Mesendoderm (in vitro differentiated cells): ENCODE measurements around the gene DDX52.

Experiments used
- DNase-seq: peaks from one replicate; pipeline ENCODE4 v3.0.0; 2013
- H2AK5ac ChIP-seq: 2 replicates; pipeline ENCODE4 v1.6.1; 2013; ENCODE audit warnings: low read length, inconsistent platforms
- H2BK120ac ChIP-seq: 2 replicates; pipeline ENCODE4 v1.6.1; 2013; ENCODE audit warnings: low read depth, mild to moderate bottlenecking, low read length, moderate library complexity, mixed read lengths
- H2BK15ac ChIP-seq: replicated peaks from 2 replicates; pipeline ENCODE4 v1.6.1; 2013; ENCODE audit warnings: low read depth, mild to moderate bottlenecking, moderate library complexity
- H2BK5ac ChIP-seq: 2 replicates; pipeline ENCODE4 v1.6.1; 2013; ENCODE audit warnings: low read length, inconsistent platforms
- H3K18ac ChIP-seq: 2 replicates; pipeline ENCODE4 v1.6.1; 2013; ENCODE audit warnings: mild to moderate bottlenecking, low read length, mixed read lengths
- H3K23ac ChIP-seq: one replicate; pipeline ENCODE4 v1.6.1; 2013; ENCODE audit warnings: low read length
- H3K27ac ChIP-seq: 2 replicates; pipeline ENCODE4 v1.5.1; 2013; ENCODE audit warnings: low read depth, mild to moderate bottlenecking, inconsistent platforms, low read length, moderate library complexity
- H3K27me3 ChIP-seq: 2 replicates; pipeline ENCODE4 v1.6.1; 2013; ENCODE audit warnings: low read length, control low read depth, mild to moderate bottlenecking, inconsistent platforms; ENCODE audit not compliant: insufficient read depth, poor library complexity
- H3K36me3 ChIP-seq: 2 replicates; pipeline ENCODE4 v1.6.1; 2013; ENCODE audit warnings: low read length, inconsistent platforms; ENCODE audit not compliant: control insufficient read depth, insufficient read depth
- H3K4ac ChIP-seq: one replicate; pipeline ENCODE4 v1.6.1; 2013; ENCODE audit warnings: low read depth, mild to moderate bottlenecking, low read length, moderate library complexity
- H3K4me1 ChIP-seq: 2 replicates; pipeline ENCODE4 v1.6.1; 2013; ENCODE audit warnings: low read depth, low read length, inconsistent platforms; ENCODE audit not compliant: control insufficient read depth
- H3K4me2 ChIP-seq: 2 replicates; pipeline ENCODE4 v1.6.1; 2013; ENCODE audit warnings: low read length
- H3K4me3 ChIP-seq: 2 replicates; pipeline ENCODE4 v1.5.1; 2013; ENCODE audit warnings: mild to moderate bottlenecking, low read length
- H3K56ac ChIP-seq: one replicate; pipeline ENCODE4 v1.6.1; 2013; ENCODE audit warnings: low read length
- H3K79me1 ChIP-seq: 2 replicates; pipeline ENCODE4 v1.6.1; 2013; ENCODE audit warnings: low read length, inconsistent platforms
- H3K79me2 ChIP-seq: 2 replicates; pipeline ENCODE4 v1.6.1; 2013; ENCODE audit warnings: mild to moderate bottlenecking, low read length; ENCODE audit not compliant: control insufficient read depth, insufficient read depth
- H3K9ac ChIP-seq: 2 replicates; pipeline ENCODE4 v1.6.1; 2013; ENCODE audit warnings: low read length, inconsistent platforms
- H4K5ac ChIP-seq: one replicate; pipeline ENCODE4 v1.6.1; 2013; ENCODE audit warnings: low read length
- H4K8ac ChIP-seq: one replicate; pipeline ENCODE4 v1.6.1; 2013; ENCODE audit warnings: low read depth, mild to moderate bottlenecking, control low read depth, low read length, moderate library complexity
- WGBS: extraction: QIAGEN DNeasy Blood & Tissue Kit; methylation state at CpG from one replicate; pipeline ENCODE4 v1.1.7; 2013; ENCODE audit warnings: low lambda C conversion rate, missing lambda C conversion rate; ENCODE audit not compliant: insufficient coverage; ENCODE audit errors: extremely low coverage; 5-methylcytosine and 5-hydroxymethylcytosine counted together

Gene DDX52

DNA sequence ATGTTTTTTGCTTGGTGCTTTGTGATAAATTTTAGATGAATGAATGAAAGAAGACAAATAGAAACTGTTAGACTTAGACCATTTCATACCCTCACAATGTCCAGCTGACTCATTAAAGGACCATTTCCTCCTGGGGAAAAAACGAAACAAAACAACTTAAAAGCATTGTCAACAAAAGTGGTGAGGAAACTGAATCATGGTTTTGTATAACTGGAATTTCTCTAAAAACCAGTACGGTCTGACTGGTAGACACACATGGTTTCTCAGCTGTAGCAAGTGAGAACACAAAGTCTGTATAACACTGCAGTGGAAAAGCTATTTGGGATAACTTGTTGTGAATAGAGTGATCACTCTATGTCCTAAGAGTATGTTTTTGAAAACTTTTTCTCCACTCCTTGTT, 5.3 kb upstream of the DDX52 start:
- Histone ChIP-seq H3K27ac (no peak overlapping the region), H3K9ac (no peak overlapping the region), H3K27me3 (peaks cover 4% of the 10 kb centered on the region), H2BK120ac (no peak overlapping the region), H3K36me3 (no peaks in the 10 kb centered on the region), H3K4me2 (no peak overlapping the region), H3K4ac (no peak overlapping the region), H2BK15ac (no peak overlapping the region), H2BK5ac (no peak overlapping the region), H4K5ac (no peak overlapping the region), H3K79me2 (no peaks in the 10 kb centered on the region), H4K8ac (no peak overlapping the region), H3K79me1 (no peaks in the 10 kb centered on the region), H3K4me1 (no peaks in the 10 kb centered on the region), H3K56ac (no peak overlapping the region), H3K18ac (no peak overlapping the region), H2AK5ac (no peak overlapping the region), H3K4me3 (no peak overlapping the region), H3K23ac (no peak overlapping the region)
- no CpG with 5 or more reads among the region's 2 CpGs for WGBS
- no peak for DNase-seq

GRCh38 chr17:37647856-37648255, 4.6 kb upstream of the DDX52 start:
- WGBS = no CpG with 5 or more reads among the region's 1 CpG
- Histone ChIP-seq H2BK120ac (no peak overlapping the region), H4K8ac (no peak overlapping the region), H3K9ac (no peak overlapping the region), H3K18ac (no peak overlapping the region), H3K23ac (no peak overlapping the region), H2BK15ac (no peak overlapping the region), H3K27me3 (peaks cover 4% of the 10 kb centered on the region), H3K4me1 (no peaks in the 10 kb centered on the region), H2BK5ac (no peak overlapping the region), H3K79me2 (peaks cover 3% of the 10 kb centered on the region), H3K27ac (no peak overlapping the region), H3K56ac (no peak overlapping the region), H2AK5ac (no peak overlapping the region), H3K4me3 (no peak overlapping the region), H3K4ac (no peak overlapping the region), H3K36me3 (no peaks in the 10 kb centered on the region), H4K5ac (no peak overlapping the region), H3K79me1 (no peaks in the 10 kb centered on the region), H3K4me2 (no peak overlapping the region)
- DNase-seq = no peak

DNA sequence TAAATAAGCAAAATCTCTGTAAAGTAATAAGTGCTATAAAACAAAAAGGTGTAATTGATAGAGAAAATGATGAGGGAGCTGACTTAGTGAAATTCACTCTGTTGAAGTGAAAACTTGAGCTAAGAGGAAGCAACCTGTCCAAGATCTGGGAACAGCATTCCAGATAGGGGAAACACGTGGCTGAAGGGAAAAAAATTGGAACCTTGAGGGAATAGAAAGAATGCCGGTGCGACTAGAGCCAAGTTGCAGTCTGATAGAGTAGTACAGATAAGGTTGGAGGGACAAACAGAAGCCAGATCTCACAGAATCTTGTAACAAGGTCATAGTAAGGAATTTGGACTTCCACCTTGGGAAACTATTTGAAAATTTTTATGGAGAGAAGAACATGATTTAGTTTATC, 623 bp upstream of the DDX52 start:
- H3K27me3 ChIP-seq = peaks cover 4% of the 10 kb centered on the region
- H2BK120ac ChIP-seq = no peak overlapping the region
- H3K4ac ChIP-seq = no peak overlapping the region
- no peak overlapping the region for H3K9ac ChIP-seq
- H2BK5ac ChIP-seq = no peak overlapping the region
- no peak overlapping the region for H3K4me3 ChIP-seq
- H3K79me1 ChIP-seq = peaks cover 1% of the 10 kb centered on the region
- no CpG with 5 or more reads among the region's 3 CpGs for WGBS
- no peaks in the 10 kb centered on the region for H3K36me3 ChIP-seq
- H2BK15ac ChIP-seq = no peak overlapping the region
- no peak overlapping the region for H3K23ac ChIP-seq
- H3K27ac ChIP-seq = no peak overlapping the region
- H3K4me1 ChIP-seq = no peaks in the 10 kb centered on the region
- no peak overlapping the region for H3K56ac ChIP-seq
- H3K79me2 ChIP-seq = peaks cover 21% of the 10 kb centered on the region
- no peak overlapping the region for H4K8ac ChIP-seq
- H4K5ac ChIP-seq = no peak overlapping the region
- H3K4me2 ChIP-seq = no peak overlapping the region
- DNase-seq = peak; percentile 5
- H2AK5ac ChIP-seq = no peak overlapping the region
- H3K18ac ChIP-seq = no peak overlapping the region

- no peak overlapping the region for H2AK5ac ChIP-seq
- H3K79me2 ChIP-seq = peaks cover 21% of the 10 kb centered on the region
- H3K4ac ChIP-seq = peak overlapping the region; percentile 58
- H3K79me1 ChIP-seq = peaks cover 1% of the 10 kb centered on the region
- no peak overlapping the region for H3K27ac ChIP-seq
- H3K27me3 ChIP-seq = peaks cover 4% of the 10 kb centered on the region
- no peak overlapping the region for H4K5ac ChIP-seq
- H3K23ac ChIP-seq = peak overlapping the region; percentile 99
- H4K8ac ChIP-seq = no peak overlapping the region
- H3K36me3 ChIP-seq = no peaks in the 10 kb centered on the region
- peak overlapping the region; percentile 94 for H3K56ac ChIP-seq
- WGBS = no CpG with 5 or more reads among the region's 7 CpGs
- DNase-seq = peak; percentile 9
- H3K9ac ChIP-seq = peak overlapping the region; percentile 95
- H3K18ac ChIP-seq = peak overlapping the region; percentile 81
- H2BK120ac ChIP-seq = no peak overlapping the region
- peak overlapping the region; percentile 80 for H3K4me2 ChIP-seq
- peak overlapping the region; percentile 97 for H3K4me3 ChIP-seq
- H3K4me1 ChIP-seq = no peaks in the 10 kb centered on the region
- no peak overlapping the region for H2BK15ac ChIP-seq
- no peak overlapping the region for H2BK5ac ChIP-seq
Measured at GRCh38 chr17:37642681-37643080, 565 bp downstream of the DDX52 start.

GRCh38 chr17:37640015-37640414, 3.2 kb downstream of the DDX52 start:
- Histone ChIP-seq H3K36me3 (no peaks in the 10 kb centered on the region), H3K9ac (no peak overlapping the region), H3K23ac (no peak overlapping the region), H3K18ac (no peak overlapping the region), H3K4me2 (no peak overlapping the region), H3K56ac (no peak overlapping the region), H3K4ac (no peak overlapping the region), H4K8ac (no peak overlapping the region), H2BK120ac (no peak overlapping the region), H2BK5ac (no peak overlapping the region), H2AK5ac (no peak overlapping the region), H2BK15ac (no peak overlapping the region), H3K4me1 (no peaks in the 10 kb centered on the region), H3K79me2 (peaks cover 21% of the 10 kb centered on the region), H3K27ac (no peak overlapping the region), H3K4me3 (no peak overlapping the region), H3K27me3 (no peaks in the 10 kb centered on the region), H3K79me1 (peaks cover 1% of the 10 kb centered on the region), H4K5ac (no peak overlapping the region)
- no peak for DNase-seq

GRCh38 chr17:37637956-37638355, 5.3 kb downstream of the DDX52 start:
- H3K27ac ChIP-seq = no peak overlapping the region
- no peak overlapping the region for H2BK120ac ChIP-seq
- H3K4me1 ChIP-seq = no peaks in the 10 kb centered on the region
- H3K23ac ChIP-seq = no peak overlapping the region
- H4K8ac ChIP-seq = no peak overlapping the region
- no peak for DNase-seq
- no peak overlapping the region for H3K4me3 ChIP-seq
- no peak overlapping the region for H4K5ac ChIP-seq
- no peak overlapping the region for H3K9ac ChIP-seq
- H3K36me3 ChIP-seq = no peaks in the 10 kb centered on the region
- no peak overlapping the region for H3K56ac ChIP-seq
- no peak overlapping the region for H3K4me2 ChIP-seq
- no peak overlapping the region for H2AK5ac ChIP-seq
- no peak overlapping the region for H2BK15ac ChIP-seq
- no peak overlapping the region for H3K4ac ChIP-seq
- peaks cover 1% of the 10 kb centered on the region for H3K79me1 ChIP-seq
- peaks cover 18% of the 10 kb centered on the region for H3K79me2 ChIP-seq
- no peaks in the 10 kb centered on the region for H3K27me3 ChIP-seq
- H3K18ac ChIP-seq = no peak overlapping the region
- H2BK5ac ChIP-seq = no peak overlapping the region
